ENCODE data around the gene TWF1.
"Not testable (repeated sequence)": the region's sequence is repeated elsewhere in the genome, so short reads cannot be mapped to it uniquely, and the experiment has no call there.

TWF1 gene

GRCh38 chr12:43805149-43805859 is 813 bp downstream of the TWF1 start:
- DNase-seq (ENCODE audit: low read depth), result no peak

GRCh38 chr12:43797561-43798217 is 8.4 kb downstream of the TWF1 start:
- no peak for DNase-seq (ENCODE audit: low read depth)

- no peak for DNase-seq (ENCODE audit: low read depth)
Observed at GRCh38 chr12:43795716-43796280, 10.3 kb downstream of the TWF1 start.

DNA sequence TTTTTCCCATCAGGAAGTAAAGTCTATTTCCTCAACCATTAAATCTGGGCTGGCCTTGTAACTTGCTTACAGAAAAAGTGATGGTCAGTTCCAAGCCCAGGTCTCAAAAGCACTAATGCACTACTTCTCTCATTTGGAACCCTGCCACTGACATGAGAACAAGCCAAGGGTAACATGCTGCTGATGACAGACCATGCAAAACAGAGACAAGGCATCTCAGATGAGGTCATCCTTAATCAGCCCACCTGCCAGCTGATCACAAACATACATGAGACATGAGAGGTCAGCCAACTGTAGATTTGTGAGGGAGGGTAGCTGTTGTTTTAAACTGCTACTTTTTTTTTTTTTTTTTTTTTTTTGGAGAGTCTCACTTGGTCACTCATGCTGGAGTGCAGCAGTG is 16.2 kb downstream of the TWF1 start:
- DNase-seq (ENCODE audit: low read depth), result no peak

DNA sequence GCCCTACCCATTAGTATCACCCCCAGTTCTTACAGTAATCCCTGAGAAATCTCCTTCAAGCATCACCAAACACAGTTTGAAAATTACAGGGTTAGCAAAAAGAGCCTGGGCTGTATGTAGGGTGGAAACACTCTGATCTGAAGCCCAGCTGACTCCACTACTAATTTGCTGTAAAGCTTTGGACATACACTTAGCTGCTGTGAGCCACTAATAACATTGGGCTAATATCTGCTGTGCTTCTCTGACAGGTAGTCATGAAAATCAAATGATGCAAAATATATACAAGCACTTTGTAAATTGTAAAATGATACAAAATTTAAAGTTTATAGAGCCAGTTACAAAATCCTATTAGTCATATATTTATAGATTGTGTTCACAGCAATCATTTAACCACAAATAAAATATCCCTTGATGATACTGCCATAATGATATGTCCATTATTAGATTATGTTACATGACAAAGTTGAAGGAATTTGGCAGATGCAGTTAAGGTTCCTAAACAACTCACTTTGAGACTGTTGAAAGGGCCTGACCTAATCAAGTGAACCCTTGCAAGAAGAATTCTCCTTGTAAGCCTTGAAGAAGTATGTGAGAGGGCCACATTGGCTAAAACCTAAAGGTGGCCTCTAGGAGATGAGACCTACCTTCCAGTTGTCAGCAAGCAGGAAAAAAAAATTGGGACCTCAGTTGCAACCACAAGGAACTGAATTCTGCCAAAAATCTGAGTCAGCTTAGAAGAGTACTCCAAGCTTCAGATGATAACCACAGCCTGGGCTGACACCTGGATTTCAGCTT is 19.0 kb downstream of the TWF1 start:
- no peak for DNase-seq (ENCODE audit: low read depth)

DNA sequence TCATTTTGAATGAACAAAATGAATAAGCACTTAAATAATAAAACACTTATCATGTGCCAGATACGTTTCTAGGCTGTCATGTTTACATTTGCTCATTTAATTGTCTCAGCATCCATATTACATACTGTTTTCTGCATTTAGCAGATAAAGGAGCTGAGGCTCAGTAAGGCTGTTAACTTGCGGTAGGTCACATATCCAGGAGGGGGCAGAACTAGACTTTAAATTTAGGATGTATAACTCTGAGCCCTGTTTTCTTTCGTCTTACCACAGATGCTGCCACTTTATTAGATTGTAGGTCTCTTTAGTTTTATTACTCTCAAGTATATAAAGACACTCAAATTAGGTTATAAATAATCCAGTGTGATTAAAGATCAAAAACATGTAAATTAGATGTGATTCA is 29.6 kb downstream of the TWF1 start:
- no peak for DNase-seq (ENCODE audit: low read depth)

- no peak for DNase-seq (ENCODE audit: low read depth)
Observed at GRCh38 chr12:43766291-43766690, 39.8 kb downstream of the TWF1 start.

DNA sequence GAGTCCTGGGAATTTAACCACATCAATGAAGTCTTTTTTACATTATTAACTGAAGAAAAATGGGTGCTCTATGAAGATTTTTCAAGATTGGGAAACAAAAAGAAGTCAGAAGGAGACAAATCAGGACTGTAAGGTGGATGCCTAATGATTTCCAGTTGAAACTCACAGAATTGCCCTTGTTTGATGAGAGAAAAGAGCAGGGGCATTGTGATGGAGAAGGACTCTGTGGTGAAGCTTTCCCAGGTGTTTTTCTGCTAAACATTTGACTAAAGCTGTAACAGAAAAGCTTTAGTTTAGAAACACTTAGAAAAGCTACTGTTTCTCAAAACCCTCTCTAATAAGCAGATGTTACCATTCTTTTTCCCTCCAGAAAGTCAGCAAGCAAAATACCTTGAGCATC is 41.6 kb downstream of the TWF1 start:
- DNase-seq (ENCODE audit: low read depth), result no peak

DNA sequence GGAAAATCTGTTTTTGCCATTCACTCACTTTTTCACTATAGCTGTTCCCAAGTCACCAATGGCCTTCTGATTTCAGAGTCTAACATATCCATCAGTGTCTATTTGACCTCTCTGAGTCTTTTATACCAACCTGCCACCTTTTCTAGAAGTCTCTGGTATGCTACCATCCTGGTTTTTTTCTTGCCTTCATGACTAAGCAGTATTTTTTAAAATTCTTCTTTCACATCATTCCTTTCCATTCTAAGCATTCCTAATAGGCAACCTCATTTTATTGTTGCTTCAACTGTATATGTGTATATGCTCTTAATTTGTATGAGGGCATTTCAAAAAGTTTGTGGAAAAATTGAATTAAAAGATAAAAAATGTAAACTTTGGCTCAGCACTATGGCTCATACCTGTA is 42.3 kb downstream of the TWF1 start:
- no peak for DNase-seq (ENCODE audit: low read depth)

GRCh38 chr12:43762596-43762995 is 43.5 kb downstream of the TWF1 start:
- DNase-seq (ENCODE audit: low read depth), result no peak

- no peak for DNase-seq (ENCODE audit: low read depth)
Observed at GRCh38 chr12:43761500-43761899, 44.6 kb downstream of the TWF1 start.

- DNase-seq (ENCODE audit: low read depth), result no peak
Observed at GRCh38 chr12:43760396-43760795, 45.7 kb downstream of the TWF1 start.

DNA sequence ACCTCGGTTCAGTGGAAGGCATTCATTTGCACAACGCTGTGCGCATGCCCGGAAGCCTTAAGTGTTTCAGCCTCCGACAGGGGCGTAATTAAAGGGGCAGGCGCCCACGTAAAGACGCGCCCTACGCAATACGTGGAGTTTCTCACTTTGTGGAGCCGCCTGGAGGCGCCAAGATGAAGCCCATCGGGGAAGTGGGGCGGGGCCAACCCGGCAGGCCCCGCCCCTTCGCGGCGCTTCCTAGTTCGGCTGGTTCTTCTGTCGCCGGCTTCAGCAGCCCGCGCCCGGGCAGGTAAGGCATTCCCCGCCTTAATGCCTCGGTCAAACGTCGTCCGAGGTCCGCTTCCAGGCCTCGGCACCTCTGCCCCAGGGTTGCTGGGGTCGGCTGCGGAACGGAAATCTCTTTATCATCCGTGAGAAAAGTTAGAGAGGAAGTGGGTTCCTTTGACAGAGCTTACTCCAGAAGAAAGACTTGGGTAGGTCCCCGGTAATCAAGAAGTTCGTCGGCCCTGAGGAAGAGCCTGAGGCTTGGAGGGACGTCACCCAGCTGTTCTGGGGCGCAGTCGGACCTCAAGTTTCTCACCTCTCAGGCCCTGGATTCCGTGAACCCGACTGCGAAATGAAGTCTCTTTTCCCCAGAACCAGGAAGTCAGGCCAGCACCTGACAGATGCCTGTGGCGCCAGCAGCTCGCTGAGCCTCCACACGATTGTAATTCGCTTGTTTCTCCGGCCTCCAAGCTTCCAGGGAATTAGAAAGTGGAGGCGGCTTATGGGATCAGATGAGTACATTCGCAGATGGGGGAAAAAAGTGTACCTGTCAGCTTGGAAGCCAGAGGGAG is 47.2 kb downstream of the TWF1 start, which contains the start of the genes IRAK4 and PUS7L:
Gene IRAK4 (plus strand): TSS at position 224 of the 836 bp plus-strand sequence. CDS start 9,161 bp downstream, outside the sequence.
Gene PUS7L (minus strand): TSS at position 63 of the 836 bp plus-strand sequence. CDS start 3,545 bp downstream, outside the sequence.
- peak; percentile 73 for DNase-seq (ENCODE audit: low read depth)

DNA sequence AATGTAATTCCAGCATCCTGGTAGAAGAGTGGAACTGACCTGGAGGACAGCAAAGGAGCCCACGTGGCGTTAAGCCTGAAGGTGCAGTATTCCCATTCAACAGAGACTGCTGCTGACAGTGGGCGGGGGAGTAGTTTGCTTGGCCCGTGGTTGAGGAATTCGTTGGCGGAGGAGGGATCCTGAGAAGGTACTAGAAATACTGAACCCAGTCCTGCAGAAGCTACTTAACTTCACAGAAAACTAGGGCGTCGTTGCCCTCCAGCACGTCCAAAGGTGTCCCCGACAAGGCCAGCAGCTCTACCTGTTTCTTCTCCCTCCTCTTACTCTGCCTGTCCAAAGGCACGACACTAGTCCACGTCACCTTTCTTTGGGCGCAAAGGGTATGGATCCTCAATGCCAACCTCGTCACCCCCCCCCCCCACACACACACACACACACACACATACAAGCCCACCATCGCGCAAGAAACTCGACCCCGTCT is 47.8 kb downstream of the TWF1 start:
- no peak for DNase-seq (ENCODE audit: low read depth)

DNA sequence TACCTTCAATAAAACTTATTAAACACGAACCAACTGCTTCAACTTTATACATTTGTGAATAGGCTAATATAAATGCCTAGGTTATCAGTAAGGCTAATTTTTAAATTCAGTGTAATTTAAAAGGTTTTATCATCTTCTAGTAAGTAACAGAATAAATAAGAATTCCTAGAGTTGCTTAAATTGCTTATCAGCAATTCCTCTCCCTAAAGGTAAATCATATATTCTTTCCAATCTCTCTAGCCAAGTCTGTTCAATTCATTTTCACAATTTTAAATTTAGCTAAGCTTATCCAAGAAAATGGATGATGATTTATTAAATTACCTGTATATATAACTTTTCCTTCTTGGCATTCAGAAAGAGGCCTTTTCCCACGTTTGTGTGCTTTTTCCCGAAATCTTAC is 52.1 kb downstream of the TWF1 start:
- no peak for DNase-seq (ENCODE audit: low read depth)

DNA sequence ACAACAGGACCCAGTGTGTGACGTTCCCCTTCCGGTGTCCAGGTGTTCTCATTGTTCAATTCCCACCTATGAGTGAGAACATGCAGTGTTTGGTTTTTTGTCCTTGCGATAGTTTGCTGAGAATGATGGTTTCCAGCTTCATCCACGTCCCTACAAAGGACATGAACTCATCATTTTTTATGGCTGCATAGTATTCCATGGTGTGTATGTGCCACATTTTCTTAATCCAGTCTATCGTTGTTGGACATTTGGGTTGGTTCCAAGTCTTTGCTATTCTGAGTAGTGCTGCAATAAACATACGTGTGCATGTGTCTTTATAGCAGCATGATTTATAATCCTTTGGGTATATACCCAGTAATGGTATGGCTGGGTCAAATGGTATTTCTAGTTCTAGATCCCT is 54.8 kb downstream of the TWF1 start:
- DNase-seq (ENCODE audit: low read depth), result not testable (repeated sequence)

GRCh38 chr12:43750814-43751213 is 55.3 kb downstream of the TWF1 start:
- no peak for DNase-seq (ENCODE audit: low read depth)

DNA sequence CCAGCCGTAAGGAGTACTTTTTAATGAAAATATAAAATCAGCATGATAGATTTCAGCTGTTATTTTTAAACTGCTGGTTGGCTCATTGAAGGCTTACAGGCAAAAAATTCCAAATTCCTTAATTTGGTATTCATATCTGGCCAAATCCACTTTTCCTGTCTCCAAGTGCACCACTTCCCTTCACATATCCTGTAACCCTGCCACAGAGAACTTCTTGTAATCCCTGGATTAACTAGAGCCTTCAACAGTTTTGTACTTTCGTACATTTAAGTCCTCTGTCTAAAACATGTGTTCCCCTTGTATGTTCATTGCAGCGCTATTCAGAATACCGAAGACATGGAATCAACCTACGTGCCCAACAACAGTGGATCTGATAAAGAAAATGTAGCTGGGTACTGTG is 57.1 kb downstream of the TWF1 start:
- no peak for DNase-seq (ENCODE audit: low read depth)

GRCh38 chr12:43744826-43745225 is 61.3 kb downstream of the TWF1 start:
- no peak for DNase-seq (ENCODE audit: low read depth)

Measured in GM04503 (cell line).